HG03457 (cell line): Measurements from ENCODE around the gene PKD2L2.
A peak's percentile ranks its signal among the peaks of the same experiment; 100 is the strongest.
"Not testable (repeated sequence)": the region's sequence is repeated elsewhere in the genome, so short reads cannot be mapped to it uniquely, and the experiment has no call there.

Source experiments
- ATAC-seq: cut with Tn5 transposase; IDR thresholded peaks from one replicate; pipeline ENCODE4 v1.9.1; 2021; ENCODE audit warnings: moderate number of reproducible peaks; ENCODE audit not compliant: unreplicated experiment

The PKD2L2 gene

GRCh38 chr5:137888863-137889759, at the start of gene PKD2L2:
Gene PKD2L2, plus strand, starts transcription at chr5:137889457. Its CDS starts 35 bp downstream, at chr5:137889492.
- peak; percentile 95 for ATAC-seq

DNA sequence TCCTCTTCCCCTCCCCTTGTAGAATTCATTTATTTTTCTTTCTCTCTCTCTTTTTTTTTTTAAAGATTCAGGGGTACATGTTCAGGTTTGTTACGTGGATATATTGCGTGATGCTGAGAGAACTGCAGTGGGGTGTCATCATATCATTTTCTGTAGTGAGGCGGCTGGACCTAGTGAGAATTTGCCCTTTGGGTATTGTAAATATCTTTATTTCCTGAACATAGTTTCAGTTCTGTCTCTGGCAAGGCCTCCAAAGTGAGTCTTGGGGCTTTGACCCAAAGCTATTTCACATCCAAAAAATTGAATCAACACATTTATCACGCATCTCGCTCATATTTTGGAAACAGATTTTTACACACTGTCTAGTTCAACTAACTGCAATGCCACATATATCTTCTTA, 47.0 kb upstream of the PKD2L2 start:
- ATAC-seq: no peak

DNA sequence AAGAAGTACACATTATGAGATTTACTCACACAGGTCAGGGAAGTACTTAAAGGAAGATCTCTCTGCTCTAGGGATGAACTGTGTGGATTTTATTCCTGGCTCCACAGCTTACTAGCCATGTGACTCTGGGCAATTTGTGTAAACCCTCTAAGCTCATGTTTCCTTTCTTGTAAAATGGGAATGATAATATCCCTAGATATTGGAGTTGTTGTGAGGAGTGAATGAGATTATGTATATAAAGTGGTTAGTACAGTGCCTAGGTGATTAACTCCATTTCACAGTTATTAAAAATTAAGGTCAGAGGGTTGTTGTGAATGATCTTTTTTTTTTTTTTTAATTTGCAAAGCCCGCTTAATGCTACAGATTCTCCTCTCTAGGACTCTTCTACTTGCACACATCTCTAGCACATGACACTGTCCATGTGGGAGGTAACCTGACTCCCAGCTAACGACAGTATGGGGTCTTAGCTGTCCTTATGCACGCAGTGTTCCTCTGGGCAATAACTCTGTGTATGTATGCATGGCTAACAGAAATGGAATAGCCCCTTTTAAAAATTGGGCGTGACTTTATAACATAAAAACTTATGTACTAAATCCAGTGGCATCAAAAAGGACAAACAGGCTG, 45.5 kb upstream of the PKD2L2 start:
- no peak for ATAC-seq

DNA sequence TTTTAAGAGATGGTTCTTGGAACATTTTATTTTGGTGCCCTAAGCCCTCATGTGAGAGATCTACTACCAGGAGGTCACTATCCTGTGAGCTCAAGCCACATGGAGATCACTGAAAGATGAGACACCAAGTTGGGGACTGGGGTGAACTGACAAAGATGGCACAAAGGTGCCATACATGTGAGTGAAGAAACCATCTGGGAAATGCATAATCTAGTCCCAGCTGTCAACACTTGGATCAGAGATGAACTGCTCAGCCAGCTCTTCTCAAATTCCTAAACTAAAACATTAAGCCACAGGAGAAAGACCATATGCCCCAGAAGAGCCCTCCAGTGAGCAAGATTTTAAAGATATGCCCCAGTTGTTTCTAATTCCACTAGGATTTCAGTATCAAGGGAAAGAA, 43.8 kb upstream of the PKD2L2 start:
- ATAC-seq: no peak

DNA sequence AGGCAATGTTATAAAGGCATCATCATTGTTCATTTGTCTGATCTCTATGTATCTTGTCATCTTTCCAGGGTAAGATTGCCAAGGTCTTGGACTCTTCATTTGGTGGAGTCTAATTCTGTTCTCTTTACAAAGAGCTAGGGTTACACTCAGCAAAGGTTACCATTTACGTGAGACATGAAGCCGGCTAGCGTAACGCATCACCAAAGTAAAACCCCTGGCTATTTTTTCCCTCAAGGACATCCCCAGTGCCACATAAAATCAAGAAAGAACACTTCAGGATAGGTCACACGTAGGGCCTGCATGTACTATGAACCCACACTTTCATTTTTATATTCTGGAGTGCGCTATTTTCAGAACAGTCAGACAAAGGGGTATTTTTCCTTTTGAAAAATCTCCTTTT, 41.6 kb upstream of the PKD2L2 start:
- no peak for ATAC-seq

- ATAC-seq: not testable (repeated sequence)
These were observed 36.1 kb upstream of the PKD2L2 start for GRCh38 chr5:137853165-137853564.

- peak; percentile 43 for ATAC-seq
These were observed 33.1 kb upstream of the PKD2L2 start for GRCh38 chr5:137856201-137856600.

DNA sequence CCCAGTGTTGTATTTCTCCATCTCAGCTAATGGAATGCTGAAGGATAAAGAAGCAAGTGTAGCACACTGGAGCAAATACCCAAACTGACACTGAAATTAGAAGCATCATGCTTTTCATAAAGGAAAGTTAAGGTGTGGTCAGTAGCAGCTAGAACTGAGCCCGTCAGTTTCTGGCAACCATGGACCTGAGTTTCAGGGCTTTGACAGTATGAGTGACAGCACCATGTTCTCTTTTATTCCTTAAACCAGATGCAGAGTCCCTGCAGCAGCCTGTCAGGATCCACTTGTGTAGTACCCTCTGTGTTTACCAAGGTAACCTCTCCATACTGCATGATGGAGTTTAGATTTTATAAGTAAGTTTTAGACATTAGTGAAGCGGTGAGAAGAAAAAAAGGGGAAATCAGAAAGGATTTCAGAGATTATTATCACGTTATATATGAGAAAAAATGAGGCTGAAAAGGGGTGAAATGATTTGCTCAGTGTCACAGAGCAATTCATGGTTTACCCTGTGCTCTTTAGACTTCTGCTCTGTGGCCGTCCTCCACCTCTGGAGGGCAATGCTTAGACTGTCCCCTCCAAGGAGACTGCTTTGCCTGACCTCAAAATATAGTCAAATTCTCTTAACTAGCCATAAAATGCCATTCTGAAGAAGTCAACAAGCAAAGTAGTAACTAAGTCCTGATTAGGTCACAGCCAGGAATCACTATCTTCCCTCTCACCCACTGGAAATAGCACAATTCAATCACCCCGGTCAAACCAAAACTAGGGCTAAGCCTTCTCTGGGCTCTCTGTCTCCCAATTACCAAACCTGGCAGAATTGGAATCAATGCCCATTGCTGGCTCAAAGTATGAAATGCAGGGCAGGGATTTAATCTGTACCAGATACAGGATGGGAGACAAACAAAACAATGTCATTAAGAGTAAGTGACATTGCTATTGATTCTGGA, 32.1 kb upstream of the PKD2L2 start:
- ATAC-seq: no peak

- peak; percentile 55 for ATAC-seq
These were observed 30.9 kb upstream of the PKD2L2 start for GRCh38 chr5:137858223-137858916.

GRCh38 chr5:137858954-137859353, 30.3 kb upstream of the PKD2L2 start:
- no peak for ATAC-seq

GRCh38 chr5:137862251-137862650, 27.0 kb upstream of the PKD2L2 start:
- ATAC-seq: no peak

DNA sequence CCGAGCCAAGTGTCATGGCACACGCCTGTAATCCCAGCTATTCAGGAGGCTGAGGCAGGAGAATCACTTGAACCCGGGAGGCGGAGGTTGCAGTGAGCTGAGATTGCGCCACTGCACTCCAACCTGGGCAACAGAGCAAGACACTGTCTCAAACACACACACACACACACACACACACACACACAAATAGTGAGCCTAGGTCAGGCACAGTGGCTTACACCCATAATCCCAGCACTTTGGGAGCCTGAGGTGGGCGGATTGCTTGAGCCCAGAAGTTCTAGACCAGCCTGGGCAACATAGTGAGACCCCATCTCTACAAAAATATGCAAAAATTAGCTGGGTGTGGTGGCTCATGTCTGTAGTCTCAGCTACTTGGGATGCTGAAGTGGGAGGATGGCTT, 25.6 kb upstream of the PKD2L2 start:
- not testable (repeated sequence) for ATAC-seq

GRCh38 chr5:137866541-137867388, 22.5 kb upstream of the PKD2L2 start:
- ATAC-seq: no peak

DNA sequence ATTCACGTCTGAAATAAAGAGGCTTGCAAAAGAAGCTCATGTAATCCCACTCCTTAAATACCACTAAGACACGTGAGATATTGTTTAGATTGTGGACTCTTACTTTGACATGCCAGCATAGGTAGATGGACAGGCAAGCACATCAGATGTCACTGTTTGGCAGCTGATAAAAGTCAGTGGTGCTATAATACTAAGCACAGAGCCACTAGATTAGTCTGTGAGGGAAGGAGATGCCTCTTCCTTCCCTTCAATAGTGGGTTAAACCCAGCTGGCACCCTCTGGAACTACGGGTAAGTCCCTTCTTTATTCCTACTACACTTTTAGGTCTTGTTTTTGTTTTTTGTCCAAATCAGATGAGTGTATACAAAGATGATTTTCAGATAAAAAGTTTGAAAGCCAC, 21.6 kb upstream of the PKD2L2 start, which contains the start of gene MYOT:
Gene MYOT, plus strand, starts transcription at position 197 of the 400 bp plus-strand sequence. CDS start 2,792 bp downstream, outside the sequence.
- ATAC-seq: no peak

GRCh38 chr5:137870647-137871339, 18.5 kb upstream of the PKD2L2 start:
- no peak for ATAC-seq

DNA sequence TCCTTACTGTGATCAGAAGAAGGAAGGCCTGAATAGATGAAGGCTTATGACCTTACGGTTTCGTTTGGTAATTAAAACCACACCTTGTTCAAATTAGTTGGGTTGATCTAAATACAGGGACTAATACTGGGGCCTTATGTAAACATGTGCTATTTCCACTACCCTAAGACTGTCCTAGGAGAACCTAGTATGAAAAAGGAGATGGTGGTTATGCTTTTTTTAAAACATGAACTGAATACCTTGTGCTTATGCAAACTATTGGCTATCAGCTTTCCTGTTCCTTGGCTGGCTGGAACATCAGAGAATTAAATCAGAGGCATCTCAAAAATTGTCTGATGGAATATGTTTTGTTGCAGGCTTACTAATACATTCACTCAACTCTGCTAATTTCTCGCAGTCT, 17.7 kb upstream of the PKD2L2 start:
- no peak for ATAC-seq

GRCh38 chr5:137872466-137872865, 16.8 kb upstream of the PKD2L2 start:
- ATAC-seq: no peak

DNA sequence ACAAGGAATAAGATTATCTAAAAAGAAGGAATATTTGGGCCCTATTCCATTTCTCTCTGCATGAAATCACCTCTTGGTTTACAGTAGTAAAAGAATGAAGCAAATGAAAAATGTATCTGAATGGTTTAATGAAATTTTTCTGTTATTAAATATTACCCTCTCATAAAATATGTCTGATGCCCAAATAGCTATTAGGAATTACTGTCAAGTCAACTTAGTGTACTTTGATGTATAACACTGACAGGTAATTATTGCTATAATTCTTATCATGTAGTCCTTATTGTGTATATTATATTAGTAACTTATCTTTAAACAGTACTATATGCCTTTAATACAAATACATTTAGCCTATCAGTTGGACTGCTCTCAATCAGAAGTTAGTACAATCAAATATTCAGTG, 13.2 kb upstream of the PKD2L2 start:
- no peak for ATAC-seq

DNA sequence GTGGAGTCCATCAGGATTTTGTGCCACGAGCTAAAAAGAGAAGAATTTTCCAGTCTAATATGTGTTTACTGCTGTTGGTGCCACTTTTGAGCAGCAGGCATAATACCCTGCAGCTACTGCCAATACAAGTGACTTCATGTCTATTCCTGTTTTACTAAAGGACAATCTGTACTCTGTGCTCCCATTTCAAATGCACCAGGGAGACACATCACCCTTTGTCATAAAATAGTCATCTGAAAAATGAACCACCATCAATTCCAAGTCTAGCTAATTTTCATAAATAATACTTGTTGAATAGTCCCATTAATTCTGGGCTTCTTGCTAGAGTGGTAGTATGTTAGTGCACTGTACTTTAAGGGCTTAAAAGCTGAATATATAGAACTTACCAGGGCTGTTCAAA, 8.9 kb upstream of the PKD2L2 start:
- ATAC-seq: no peak
